HG03025 (cell line): ENCODE data around the gene LIMK2.
"Not testable (repeated sequence)": the region's sequence is repeated elsewhere in the genome, so short reads cannot be mapped to it uniquely, and the experiment has no call there.

Experiments
- ATAC-seq: cut with Tn5 transposase; IDR thresholded peaks from one replicate; pipeline ENCODE4 v1.9.1; 2021; ENCODE audit warnings: mild to moderate bottlenecking, moderate library complexity; ENCODE audit not compliant: unreplicated experiment, low FRiP score

LIMK2 gene

GRCh38 chr22:31210556-31211421, 1.3 kb upstream of the LIMK2 start:
- no peak for ATAC-seq

GRCh38 chr22:31211482-31211861, 626 bp upstream of the LIMK2 start:
- ATAC-seq: no peak

GRCh38 chr22:31212783-31213629, 908 bp downstream of the LIMK2 start:
- no peak for ATAC-seq

- no peak for ATAC-seq
These were observed 3.0 kb downstream of the LIMK2 start for GRCh38 chr22:31215018-31215535.

- ATAC-seq: no peak
These were observed 6.6 kb downstream of the LIMK2 start for GRCh38 chr22:31218565-31219262.

GRCh38 chr22:31221084-31221483, 9.0 kb downstream of the LIMK2 start:
- no peak for ATAC-seq

- no peak for ATAC-seq
These were observed 10.6 kb downstream of the LIMK2 start for GRCh38 chr22:31222736-31223135.

GRCh38 chr22:31223786-31224191, 11.7 kb downstream of the LIMK2 start:
- no peak for ATAC-seq

GRCh38 chr22:31224691-31225090, 12.6 kb downstream of the LIMK2 start:
- not testable (repeated sequence) for ATAC-seq

- ATAC-seq: no peak
These were observed 15.1 kb downstream of the LIMK2 start for GRCh38 chr22:31227186-31227585.

GRCh38 chr22:31229402-31230079, 17.4 kb downstream of the LIMK2 start:
- no peak for ATAC-seq

- no peak for ATAC-seq
These were observed 18.2 kb downstream of the LIMK2 start for GRCh38 chr22:31230155-31230870.

- no peak for ATAC-seq
These were observed 18.9 kb downstream of the LIMK2 start for GRCh38 chr22:31230871-31231621.

GRCh38 chr22:31233001-31233400, 20.9 kb downstream of the LIMK2 start:
- no peak for ATAC-seq

GRCh38 chr22:31235081-31235480, 23.0 kb downstream of the LIMK2 start:
- ATAC-seq: no peak

- not testable (repeated sequence) for ATAC-seq
These were observed 23.9 kb downstream of the LIMK2 start for GRCh38 chr22:31236044-31236443.

- no peak for ATAC-seq
These were observed 26.0 kb downstream of the LIMK2 start for GRCh38 chr22:31238057-31238456.

- ATAC-seq: no peak
These were observed 27.8 kb downstream of the LIMK2 start for GRCh38 chr22:31239771-31240370.
